Panc1 (cell line): ENCODE data around the gene TNRC6A.

ENCODE experiments used
- CTCF ChIP-seq: fragments of 450-650 bp; IDR thresholded peaks from 2 replicates; pipeline ENCODE4 v1.5.1; 2017; ENCODE audit warnings: mild to moderate bottlenecking
- POLR2AphosphoS5 ChIP-seq: IDR thresholded peaks from 2 replicates; pipeline ENCODE4 v1.6.1; 2012; ENCODE audit warnings: mild to moderate bottlenecking, low read depth, low read length, moderate library complexity
- REST ChIP-seq, 2 experiments: IDR thresholded peaks; 2 replicates each; pipeline ENCODE4 v1.6.1; 2011 to 2012; ENCODE audit warnings: low read depth in 2 of 2, control low read depth in 1 of 2, low read length in 1 of 2, mild to moderate bottlenecking in 1 of 2, moderate library complexity in 1 of 2; ENCODE audit not compliant: insufficient read depth in 1 of 2

- TF ChIP-seq CTCF (no peak), POLR2AphosphoS5 (no peak), REST (IDR thresholded peaks at IDR 0.05; ENCODE audit: insufficient read depth in 1 of 2, low read depth in 2 of 2, low read length in 1 of 2) (no peak)
Measured at GRCh38 chr16:24728011-24728410, 1.4 kb upstream of the TNRC6A start.
